Measurements from ENCODE around the gene PINK1.

- TF ChIP-seq POLR2A (IDR thresholded peaks at IDR 0.05) (no peak), CTCF (IDR thresholded peaks at IDR 0.05) (no peak), POLR2AphosphoS5 (IDR thresholded peaks at IDR 0.05) (no peak)
These were observed 32.5 kb downstream of the PINK1 start for GRCh38 chr1:20665726-20666125.
